ENCODE measurements around the gene DDX20. TPM values are rescaled to one million over a fixed set of nuclear protein-coding genes. Genes with fewer than 3 reads are reported as not detected.

Gene DDX20
- total RNA-seq, 1 experiment from 2014 or later: 22.8 TPM

Other genes starting within 250 kb of the DDX20 start
- gene RAP1A, start 136.1 kb upstream of the DDX20 start, total RNA-seq (2014; rRNA removed; shearing (Covaris generic)): 42.6 and 48.5 TPM in 2 replicates
- gene INKA2, start 16.5 kb upstream of the DDX20 start, total RNA-seq (2014; rRNA removed; shearing (Covaris generic)): 3.4 and 5.4 TPM in 2 replicates
- 0.25 TPM in 1 of 2 replicates, not detected in the other for gene KCND3, start 233.8 kb downstream of the DDX20 start, total RNA-seq (2014; rRNA removed; shearing (Covaris generic))

Data from SJSA1 (cell line).